Measurements from ENCODE around the gene TMPRSS5.

GRCh38 chr11:113644605-113645004, 61.5 kb downstream of the TMPRSS5 start:
- TF ChIP-seq RARG (CRISPR knock-in tag; IDR thresholded peaks at IDR 0.05; ENCODE audit: low read depth), result no peak
- no peak for TF ChIP-seq PRPF4 (IDR thresholded peaks at IDR 0.05; ENCODE audit: low read depth, low read length, poor library complexity, severe bottlenecking)
- TF ChIP-seq ZNF451 (CRISPR knock-in tag; IDR thresholded peaks at IDR 0.05), result no peak
- no peak for TF ChIP-seq FOXK2 (IDR thresholded peaks at IDR 0.05)
- no peak for TF ChIP-seq HMGA1 (CRISPR knock-in tag; conservative IDR thresholded peaks at IDR 0.05)
